ENCODE data around the gene RAB6B.

DNA sequence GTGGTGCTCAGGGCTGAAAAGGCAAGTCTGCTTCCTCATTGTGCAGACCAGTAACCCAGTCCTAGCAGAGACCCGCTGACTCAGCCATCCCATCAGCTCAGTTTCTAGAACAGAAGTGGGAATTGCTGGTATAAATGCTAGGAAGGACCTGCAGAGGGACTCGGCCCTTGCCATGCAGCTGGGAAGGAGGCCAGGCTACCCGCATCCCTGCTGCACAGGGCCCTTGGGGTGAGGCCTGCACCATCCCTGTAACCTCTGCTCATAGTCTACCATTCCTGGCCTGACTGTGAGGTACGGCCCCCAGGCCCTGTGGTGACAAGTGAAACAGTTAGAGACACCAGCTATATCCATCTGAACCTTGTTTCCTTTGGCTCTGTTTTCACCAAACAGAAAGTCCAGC lies 23.5 kb downstream of the RAB6B start:
- TF ChIP-seq, protein P1, sequence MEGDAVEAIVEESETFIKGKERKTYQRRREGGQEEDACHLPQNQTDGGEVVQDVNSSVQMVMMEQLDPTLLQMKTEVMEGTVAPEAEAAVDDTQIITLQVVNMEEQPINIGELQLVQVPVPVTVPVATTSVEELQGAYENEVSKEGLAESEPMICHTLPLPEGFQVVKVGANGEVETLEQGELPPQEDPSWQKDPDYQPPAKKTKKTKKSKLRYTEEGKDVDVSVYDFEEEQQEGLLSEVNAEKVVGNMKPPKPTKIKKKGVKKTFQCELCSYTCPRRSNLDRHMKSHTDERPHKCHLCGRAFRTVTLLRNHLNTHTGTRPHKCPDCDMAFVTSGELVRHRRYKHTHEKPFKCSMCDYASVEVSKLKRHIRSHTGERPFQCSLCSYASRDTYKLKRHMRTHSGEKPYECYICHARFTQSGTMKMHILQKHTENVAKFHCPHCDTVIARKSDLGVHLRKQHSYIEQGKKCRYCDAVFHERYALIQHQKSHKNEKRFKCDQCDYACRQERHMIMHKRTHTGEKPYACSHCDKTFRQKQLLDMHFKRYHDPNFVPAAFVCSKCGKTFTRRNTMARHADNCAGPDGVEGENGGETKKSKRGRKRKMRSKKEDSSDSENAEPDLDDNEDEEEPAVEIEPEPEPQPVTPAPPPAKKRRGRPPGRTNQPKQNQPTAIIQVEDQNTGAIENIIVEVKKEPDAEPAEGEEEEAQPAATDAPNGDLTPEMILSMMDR (conservative IDR thresholded peaks at IDR 0.05 in 1 of 2, IDR thresholded peaks at IDR 0.05 in 1 of 2; ENCODE audit: extremely low read depth in 1 of 2, insufficient read depth in 1 of 2, low read depth in 1 of 2, low read length in 2 of 2): no peak
- TF ChIP-seq EZH2 (IDR thresholded peaks at IDR 0.05; ENCODE audit: borderline replicate concordance, low read length): no peak

All from mammary epithelial cell (primary cell).